Naive B cell (primary cell): ENCODE measurements around the gene FAM229A. TPM values are rescaled to one million over a fixed set of nuclear protein-coding genes. Genes with fewer than 3 reads are reported as not detected.
"Not testable (repeated sequence)": the region's sequence is repeated elsewhere in the genome, so short reads cannot be mapped to it uniquely, and the experiment has no call there.

Experiments
- ATAC-seq, 2 donors: fragments of 150-1000 bp; cut with Tn5 transposase; 2 replicates each; pipeline ENCODE4 v1.10.0; 2021; ENCODE audit warnings: low read depth in 2 of 2, mild to moderate bottlenecking in 2 of 2, moderate library complexity in 2 of 2
- DNase-seq: peaks from one replicate; pipeline ENCODE4 v3.0.0; 2022
- H3K27ac Mint-ChIP-seq, 6 donors: one replicate each; pipeline ENCODE4 v1.8.0; 2020 to 2022; ENCODE audit warnings: mild to moderate bottlenecking in 6 of 6, mixed read lengths in 6 of 6, moderate library complexity in 5 of 6, inconsistent platforms in 2 of 6
- H3K27me3 Mint-ChIP-seq, 3 donors: one replicate each; pipeline ENCODE4 v1.8.0; 2021 to 2022; ENCODE audit warnings: mixed read lengths in 3 of 3, mild to moderate bottlenecking in 1 of 3
- H3K36me3 Mint-ChIP-seq, 2 donors: one replicate each; pipeline ENCODE4 v1.8.0; 2020 to 2022; ENCODE audit warnings: mixed read lengths in 2 of 2, inconsistent platforms in 1 of 2, mild to moderate bottlenecking in 1 of 2
- H3K4me1 Mint-ChIP-seq, 3 donors: one replicate each; pipeline ENCODE4 v1.8.0; 2020 to 2022; ENCODE audit warnings: mixed read lengths in 3 of 3, inconsistent platforms in 1 of 3, mild to moderate bottlenecking in 1 of 3, moderate library complexity in 1 of 3
- H3K4me3 Mint-ChIP-seq, 8 donors: one replicate each; pipeline ENCODE4 v1.8.0; 2020 to 2022; ENCODE audit warnings: mild to moderate bottlenecking in 8 of 8, mixed read lengths in 8 of 8, moderate library complexity in 8 of 8, inconsistent platforms in 2 of 8
- H3K9me3 Mint-ChIP-seq, 7 donors: one replicate each; pipeline ENCODE4 v1.8.0; 2020 to 2022; ENCODE audit warnings: mixed read lengths in 7 of 7, mild to moderate bottlenecking in 5 of 7, inconsistent platforms in 2 of 7, moderate library complexity in 1 of 7
- polyA plus RNA-seq, 6 donors: library from polyadenylated mRNA; unstranded; fragments of 300-500 nt; fragmentation: Illumina TruSeq; gene quantifications; one replicate each; pipeline ENCODE4 v1.2.3, GENCODE V29; 2021; ENCODE audit warnings: low read depth in 6 of 6

FAM229A gene
- polyA plus RNA-seq, 6 donors from 2014 or later = 0.24 to 1.2 (median 0.53) TPM; not detected in 1

- peaks cover 0 to 1% (median 0%) of the 10 kb centered on the region in 7 donors for H3K9me3 Mint-ChIP-seq
- H3K36me3 Mint-ChIP-seq = no peaks in the 10 kb centered on the region
- ATAC-seq (no peak), DNase-seq (no peak)
- H3K4me3 Mint-ChIP-seq = no peak overlapping the region
- peaks cover 0 to 5% (median 0%) of the 10 kb centered on the region in 3 donors for H3K27me3 Mint-ChIP-seq
- peaks cover 22 to 30% (median 22%) of the 10 kb centered on the region in 3 donors for H3K4me1 Mint-ChIP-seq
- H3K27ac Mint-ChIP-seq = peak overlapping the region in 2 of 6 donors; percentile 23 to 70
These were observed 3.2 kb upstream of the FAM229A start for GRCh38 chr1:32365445-32365844.

- Mint-ChIP-seq H3K9me3 (peaks cover 0 to 1% (median 0%) of the 10 kb centered on the region in 7 donors), H3K27me3 (peaks cover 0 to 5% (median 0%) of the 10 kb centered on the region in 3 donors), H3K4me1 (peaks cover 25 to 34% (median 28%) of the 10 kb centered on the region in 3 donors), H3K27ac (peak overlapping the region in 1 of 6 donors; percentile 70), H3K36me3 (no peaks in the 10 kb centered on the region), H3K4me3 (no peak overlapping the region)
- ATAC-seq (no peak), DNase-seq (no peak)
These were observed 2.6 kb upstream of the FAM229A start for GRCh38 chr1:32364836-32365235.

- H3K4me3 Mint-ChIP-seq = peak overlapping the region in 3 of 8 donors; percentile 15 to 50 (median 33)
- peak overlapping the region in 2 of 6 donors; percentile 13 to 44 for H3K27ac Mint-ChIP-seq
- no peaks in the 10 kb centered on the region for H3K36me3 Mint-ChIP-seq
- H3K9me3 Mint-ChIP-seq = peaks cover 0 to 1% (median 0%) of the 10 kb centered on the region in 7 donors
- DNase-seq = no peak
- H3K4me1 Mint-ChIP-seq = peaks cover 28 to 42% (median 35%) of the 10 kb centered on the region in 3 donors
- peaks cover 0 to 5% (median 0%) of the 10 kb centered on the region in 3 donors for H3K27me3 Mint-ChIP-seq
- ATAC-seq = no peak
These were observed 1.4 kb upstream of the FAM229A start for GRCh38 chr1:32363713-32364112.

GRCh38 chr1:32361674-32362473, 411 bp downstream of the FAM229A start:
- Mint-ChIP-seq H3K4me3 (peak overlapping the region in 7 of 8 donors; percentile 52 to 81 (median 70)), H3K36me3 (no peaks in the 10 kb centered on the region), H3K27me3 (peaks cover 0 to 5% (median 0%) of the 10 kb centered on the region in 3 donors), H3K4me1 (peaks cover 24 to 47% (median 35%) of the 10 kb centered on the region in 3 donors), H3K9me3 (peaks cover 0 to 1% (median 0%) of the 10 kb centered on the region in 7 donors), H3K27ac (peak overlapping the region in 1 of 6 donors; percentile 21)
- DNase-seq (peak; percentile 32), ATAC-seq (peak; percentile 25 to 29)

GRCh38 chr1:32361308-32361673, 994 bp downstream of the FAM229A start:
- peaks cover 0 to 5% (median 0%) of the 10 kb centered on the region in 3 donors for H3K27me3 Mint-ChIP-seq
- ATAC-seq (no peak), DNase-seq (no peak)
- H3K4me1 Mint-ChIP-seq = peaks cover 24 to 50% (median 35%) of the 10 kb centered on the region in 3 donors
- peak overlapping the region in 6 of 8 donors; percentile 65 to 90 (median 82) for H3K4me3 Mint-ChIP-seq
- H3K9me3 Mint-ChIP-seq = peaks cover 0 to 1% (median 0%) of the 10 kb centered on the region in 7 donors
- H3K36me3 Mint-ChIP-seq = no peaks in the 10 kb centered on the region
- peak overlapping the region in 1 of 6 donors; percentile 74 for H3K27ac Mint-ChIP-seq

- no peak overlapping the region for H3K4me3 Mint-ChIP-seq
- peaks cover 0 to 5% (median 0%) of the 10 kb centered on the region in 3 donors for H3K27me3 Mint-ChIP-seq
- no peak for ATAC-seq
- H3K4me1 Mint-ChIP-seq = peaks cover 31 to 61% (median 36%) of the 10 kb centered on the region in 3 donors
- H3K9me3 Mint-ChIP-seq = peaks cover 0 to 1% (median 0%) of the 10 kb centered on the region in 7 donors
- no peak for DNase-seq
- H3K27ac Mint-ChIP-seq = peak overlapping the region in 4 of 6 donors; percentile 47 to 77 (median 64)
- H3K36me3 Mint-ChIP-seq = no peaks in the 10 kb centered on the region
These were observed 3.9 kb downstream of the FAM229A start for GRCh38 chr1:32358435-32358834.

GRCh38 chr1:32357614-32358013, 4.7 kb downstream of the FAM229A start:
- peak overlapping the region in 2 of 6 donors; percentile 47 to 77 for H3K27ac Mint-ChIP-seq
- DNase-seq = no peak
- ATAC-seq = no peak

GRCh38 chr1:32356478-32356877, 5.8 kb downstream of the FAM229A start:
- H3K9me3 Mint-ChIP-seq = peaks cover 0 to 1% (median 0%) of the 10 kb centered on the region in 7 donors
- no peak for ATAC-seq
- H3K4me1 Mint-ChIP-seq = peaks cover 34 to 68% (median 38%) of the 10 kb centered on the region in 3 donors
- H3K27me3 Mint-ChIP-seq = peaks cover 0 to 5% (median 0%) of the 10 kb centered on the region in 3 donors
- H3K27ac Mint-ChIP-seq = peak overlapping the region in 1 of 6 donors; percentile 32
- H3K4me3 Mint-ChIP-seq = peak overlapping the region in 1 of 8 donors; percentile 60
- no peak for DNase-seq
- H3K36me3 Mint-ChIP-seq = no peaks in the 10 kb centered on the region

More at GRCh38 chr1:32357614-32358013, 4.7 kb downstream of the FAM229A start:
- Mint-ChIP-seq H3K4me3 (peak overlapping the region in 1 of 8 donors; percentile 9), H3K4me1 (peaks cover 34 to 66% (median 35%) of the 10 kb centered on the region in 3 donors), H3K27me3 (peaks cover 0 to 5% (median 0%) of the 10 kb centered on the region in 3 donors), H3K36me3 (no peaks in the 10 kb centered on the region), H3K9me3 (peaks cover 0 to 1% (median 0%) of the 10 kb centered on the region in 7 donors)

GRCh38 chr1:32355778-32356177, 6.5 kb downstream of the FAM229A start:
- not testable (repeated sequence) for H3K9me3 Mint-ChIP-seq, H3K36me3 Mint-ChIP-seq, ATAC-seq, DNase-seq, H3K27me3 Mint-ChIP-seq
- Mint-ChIP-seq H3K4me3 (peak overlapping the region in 1 of 8 donors; percentile 81), H3K27ac (peak overlapping the region in 1 of 6 donors; percentile 27), H3K4me1 (peaks cover 30 to 68% (median 39%) of the 10 kb centered on the region in 3 donors)

- Mint-ChIP-seq H3K27ac (peak overlapping the region in 4 of 6 donors; percentile 22 to 93 (median 64)), H3K27me3 (no peaks in the 10 kb centered on the region), H3K9me3 (no peaks in the 10 kb centered on the region), H3K36me3 (no peaks in the 10 kb centered on the region), H3K4me1 (peaks cover 23 to 68% (median 39%) of the 10 kb centered on the region in 3 donors), H3K4me3 (peak overlapping the region in 6 of 8 donors; percentile 50 to 85 (median 76))
- DNase-seq (no peak), ATAC-seq (no peak)
These were observed 8.3 kb downstream of the FAM229A start for GRCh38 chr1:32353886-32354570.

- H3K4me1 Mint-ChIP-seq = peaks cover 25 to 72% (median 42%) of the 10 kb centered on the region in 3 donors
- no peak for ATAC-seq
- no peak for DNase-seq
- H3K27me3 Mint-ChIP-seq = no peaks in the 10 kb centered on the region
- no peaks in the 10 kb centered on the region for H3K9me3 Mint-ChIP-seq
- H3K27ac Mint-ChIP-seq = peak overlapping the region in 3 of 6 donors; percentile 86 to 88 (median 86)
- H3K36me3 Mint-ChIP-seq = no peaks in the 10 kb centered on the region
- peak overlapping the region; percentile 3 to 86 (median 77) for H3K4me3 Mint-ChIP-seq
These were observed 8.9 kb downstream of the FAM229A start for GRCh38 chr1:32353431-32353830.

- H3K27ac Mint-ChIP-seq = peak overlapping the region in 2 of 6 donors; percentile 86 to 88
- peaks cover 25 to 77% (median 45%) of the 10 kb centered on the region in 3 donors for H3K4me1 Mint-ChIP-seq
- H3K36me3 Mint-ChIP-seq = no peaks in the 10 kb centered on the region
- ATAC-seq (no peak), DNase-seq (no peak)
- H3K9me3 Mint-ChIP-seq = no peaks in the 10 kb centered on the region
- no peaks in the 10 kb centered on the region for H3K27me3 Mint-ChIP-seq
- peak overlapping the region; percentile 47 to 87 (median 81) for H3K4me3 Mint-ChIP-seq
These were observed 9.4 kb downstream of the FAM229A start for GRCh38 chr1:32352831-32353383.
